Activated naive CD4-positive, alpha-beta T cell treated with anti-CD3 and anti-CD28 coated beads, Interleukin-2, amount 10 ng/mL, durations not matched to agents 5 hours and 36 hours (primary cell): ENCODE data around the gene WDR55. TPM values are rescaled to one million over a fixed set of nuclear protein-coding genes. Genes with fewer than 3 reads are reported as not detected.

Experiments
- microRNA-seq: library from miRNA; unstranded; fragments of <30 nt; microRNA quantifications from one replicate; pipeline ENCODE4 v1.2.0, GENCODE V29; 2022; ENCODE audit warnings: borderline microRNAs expressed, borderline replicate concordance
- total RNA-seq, 2 experiments: library from RNA; stranded (reverse); gene quantifications; one replicate each; pipeline ENCODE4 v1.2.3, GENCODE V29; 2021

Gene WDR55, protein sequence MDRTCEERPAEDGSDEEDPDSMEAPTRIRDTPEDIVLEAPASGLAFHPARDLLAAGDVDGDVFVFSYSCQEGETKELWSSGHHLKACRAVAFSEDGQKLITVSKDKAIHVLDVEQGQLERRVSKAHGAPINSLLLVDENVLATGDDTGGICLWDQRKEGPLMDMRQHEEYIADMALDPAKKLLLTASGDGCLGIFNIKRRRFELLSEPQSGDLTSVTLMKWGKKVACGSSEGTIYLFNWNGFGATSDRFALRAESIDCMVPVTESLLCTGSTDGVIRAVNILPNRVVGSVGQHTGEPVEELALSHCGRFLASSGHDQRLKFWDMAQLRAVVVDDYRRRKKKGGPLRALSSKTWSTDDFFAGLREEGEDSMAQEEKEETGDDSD
- 10 to 100 TPM; 34.2 to 34.7 TPM for total RNA-seq

DNA sequence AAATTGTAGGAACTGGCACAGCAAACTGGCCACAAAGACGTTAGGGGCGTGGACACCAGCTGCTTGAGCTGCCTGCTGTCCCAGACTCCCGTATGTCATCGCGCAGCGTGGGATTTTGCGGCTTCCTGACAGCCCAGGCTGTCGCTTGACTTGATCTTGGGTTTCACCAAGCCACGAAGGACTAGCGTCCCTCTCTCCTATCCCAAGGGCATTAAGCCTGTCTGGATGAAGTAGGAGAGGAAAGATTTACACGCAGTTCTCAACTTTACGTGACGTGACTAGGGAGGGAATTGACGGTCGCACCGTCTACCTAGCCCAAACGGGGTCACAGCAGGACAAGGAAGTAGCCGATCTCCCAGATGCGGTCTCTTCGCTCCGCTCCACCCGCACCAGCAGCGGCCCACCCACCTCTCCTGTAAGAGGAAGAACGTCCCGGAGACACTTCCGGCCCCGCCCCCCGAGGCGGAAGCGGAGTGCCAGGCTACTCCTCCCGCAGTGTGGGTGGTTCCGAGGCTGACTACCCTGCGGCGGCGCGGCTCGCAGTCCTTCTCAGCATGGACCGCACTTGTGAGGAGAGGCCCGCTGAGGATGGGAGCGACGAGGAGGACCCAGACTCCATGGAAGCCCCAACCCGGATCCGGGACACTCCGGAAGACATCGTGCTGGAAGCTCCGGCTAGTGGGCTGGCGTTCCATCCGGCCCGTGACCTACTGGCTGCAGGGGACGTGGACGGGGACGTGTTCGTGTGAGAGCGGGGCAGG lies at the start of gene WDR55:
Gene WDR55, plus strand, starts transcription at position 546 of the 761 bp plus-strand sequence. Its CDS starts 9 bp downstream, at position 555.

GRCh38 chr5:140633021-140633471 lies 31.7 kb upstream of the WDR55 start, which contains the start of gene CD14:
Gene CD14 (minus strand): TSS chr5:140633175. CDS start chr5:140633071, 104 bp downstream.

DNA sequence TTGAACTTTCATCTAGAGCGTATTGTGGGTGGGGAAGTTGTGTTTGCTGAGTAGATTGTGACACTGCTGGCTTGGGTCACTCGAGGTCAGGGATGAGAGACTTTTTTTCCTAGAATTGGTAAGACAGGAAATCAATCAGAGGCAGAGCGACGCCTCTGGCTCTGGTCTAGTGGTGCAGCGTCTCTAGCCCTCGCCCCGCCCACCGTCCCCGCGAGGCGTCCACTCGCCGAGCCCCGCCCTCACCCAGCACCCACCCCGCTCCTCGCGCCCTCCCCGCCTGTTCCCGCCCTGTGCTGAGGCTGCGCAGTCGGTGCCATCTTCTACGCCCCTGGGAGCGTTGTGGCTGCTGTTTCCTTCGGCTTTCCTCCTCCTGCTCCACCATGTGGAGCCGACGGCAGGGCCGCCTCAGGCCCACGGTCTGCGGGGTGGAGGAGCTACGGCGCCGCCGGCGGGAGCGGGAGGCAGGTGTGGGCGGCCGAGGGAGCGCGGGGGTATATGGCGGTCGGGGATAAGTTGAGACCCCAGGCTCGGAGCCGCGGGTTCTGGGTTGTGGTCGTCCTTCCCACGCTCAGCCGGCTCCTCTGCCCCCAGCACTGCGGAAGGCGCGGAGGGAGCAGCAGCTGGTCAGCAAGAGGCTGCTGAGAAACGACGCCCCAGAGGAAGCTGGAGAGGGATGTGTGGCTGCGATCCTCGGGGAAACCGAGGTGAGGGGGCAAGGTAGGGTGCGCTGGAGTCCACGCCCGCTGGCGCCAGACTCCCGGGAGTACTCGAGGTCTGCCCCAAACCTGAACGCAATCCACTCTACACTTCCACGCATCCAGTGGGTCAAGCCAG lies 25.3 kb upstream of the WDR55 start, which contains the start of gene TMCO6:
Gene TMCO6, plus strand, starts transcription at position 304 of the 834 bp plus-strand sequence. Its CDS starts 77 bp downstream, at position 381.

DNA sequence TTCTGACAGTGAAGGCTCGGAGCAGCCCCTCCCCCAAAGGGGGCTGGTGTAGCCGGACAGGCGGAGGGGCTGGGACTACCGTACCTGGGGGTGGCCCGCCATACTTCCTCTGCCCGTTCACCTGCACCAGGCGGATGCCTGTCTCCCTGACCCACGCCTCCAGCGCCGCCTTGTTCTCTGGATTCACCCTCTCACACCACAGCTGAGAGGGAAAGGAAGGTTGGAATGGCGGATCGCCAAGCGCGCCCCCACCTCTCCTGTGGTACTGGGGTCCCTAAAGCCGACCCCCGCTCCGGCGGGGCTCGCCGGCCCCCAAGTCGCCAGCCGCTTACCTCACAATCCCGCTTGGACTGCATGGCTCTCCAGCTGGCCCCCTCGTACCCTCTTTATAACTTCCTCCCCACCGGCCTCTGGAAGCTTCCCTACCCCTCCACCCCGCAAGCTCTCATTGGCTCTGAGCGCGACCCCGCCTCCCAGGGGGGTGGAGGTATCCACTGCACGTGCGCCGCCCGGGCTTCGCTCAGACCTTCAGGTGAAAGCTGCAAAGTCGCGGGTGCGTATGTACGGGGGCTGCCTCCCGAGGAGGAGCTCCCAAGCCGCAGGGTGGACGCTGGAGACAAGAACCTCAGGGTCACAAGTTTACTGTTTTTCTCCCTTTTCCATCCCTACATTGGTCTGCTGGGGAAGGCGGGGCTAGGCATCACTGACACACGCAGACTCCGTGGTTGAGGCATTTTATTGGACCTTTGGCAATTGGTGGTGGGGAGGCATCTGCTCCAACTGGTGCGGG lies 8.7 kb downstream of the WDR55 start, which contains the start of gene DND1:
Gene DND1, minus strand, starts transcription at position 390 of the 790 bp plus-strand sequence. Its CDS starts 34 bp downstream, at position 356.

DNA sequence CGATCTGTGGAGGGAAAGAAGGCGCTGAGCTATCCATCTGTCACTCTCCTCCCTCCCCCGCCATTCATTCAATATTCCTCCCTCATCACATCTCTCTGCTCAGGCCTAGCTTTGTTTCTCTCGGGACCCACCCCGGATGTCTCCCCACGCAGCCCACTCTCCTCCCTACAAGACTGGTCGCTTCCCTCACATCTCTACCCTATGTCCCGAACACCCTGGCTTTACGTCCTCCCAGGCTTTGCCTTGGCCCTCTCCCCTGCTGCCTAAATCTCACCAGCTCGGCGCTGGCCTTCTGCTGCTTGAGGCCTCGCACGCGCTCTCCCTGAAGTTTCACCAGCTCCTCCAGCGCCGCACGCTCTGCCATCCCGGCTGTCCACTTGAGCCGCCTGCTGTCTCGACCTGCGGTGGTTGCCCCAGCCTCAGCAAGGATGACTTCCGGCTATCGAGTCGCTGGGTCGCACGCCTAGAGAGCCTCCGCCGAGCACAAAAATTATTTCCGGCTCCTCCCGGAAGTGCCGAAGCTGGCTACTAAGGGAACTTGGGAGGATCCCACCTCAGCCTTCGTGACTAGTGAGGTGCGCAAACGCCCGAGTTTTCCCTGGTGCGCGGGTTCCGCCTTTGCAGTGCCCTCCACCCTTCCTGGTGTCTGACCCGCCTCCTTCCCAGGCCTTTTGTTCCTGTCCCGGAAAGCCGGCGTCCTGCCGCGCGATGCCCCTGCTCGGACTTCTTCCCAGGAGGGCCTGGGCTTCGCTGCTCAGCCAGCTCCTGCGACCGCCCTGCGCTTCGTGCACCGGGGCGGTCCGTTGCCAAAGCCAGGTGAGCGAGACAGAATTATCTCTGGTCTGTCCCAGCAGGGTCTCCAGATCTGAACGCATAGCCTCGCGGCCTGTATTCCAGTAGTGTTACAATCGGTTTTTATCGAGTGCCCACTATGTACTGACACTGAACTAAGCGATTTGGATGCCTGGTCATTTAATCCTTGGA lies 26.5 kb downstream of the WDR55 start, which contains the start of the genes HARS1 and HARS2:
Gene HARS1, minus strand, starts transcription at position 430 of the 984 bp plus-strand sequence. Its CDS starts 66 bp downstream, at position 364.
Gene HARS2, plus strand, starts transcription at position 515 of the 984 bp plus-strand sequence. Its CDS starts 194 bp downstream, at position 709.

GRCh38 chr5:140700177-140701144 lies 35.8 kb downstream of the WDR55 start, which contains the start of gene ZMAT2:
Gene ZMAT2 (plus strand): TSS chr5:140700447. CDS start chr5:140700461, 14 bp downstream.

Small RNA genes within 50 kb of the gene (microRNA-seq; reads per million reads assigned to microRNA genes)
- gene MIR3655 = 1.7 reads per million

Other genes starting within 250 kb of the WDR55 start
- gene EIF4EBP3, start 117.2 kb upstream of the WDR55 start, total RNA-seq = 10 to 100 TPM; 13.2 to 15.4 TPM
- gene SRA1, start 107.4 kb upstream of the WDR55 start, total RNA-seq = 10 to 100 TPM; 32.8 to 33.4 TPM
- gene APBB3, start 100.3 kb upstream of the WDR55 start, total RNA-seq = 10 to 100 TPM; 33.3 to 33.9 TPM
- 10 to 100 TPM; 74.6 to 80.4 TPM for gene SLC35A4, start 100.1 kb upstream of the WDR55 start, total RNA-seq
- under 1 TPM; 0.66 to 0.77 TPM for gene CD14, start 31.7 kb upstream of the WDR55 start, total RNA-seq
- gene TMCO6, start 25.5 kb upstream of the WDR55 start, total RNA-seq = 10 to 100 TPM; 35.5 to 38.1 TPM
- 10 to 100 TPM; 70.9 to 72.6 TPM for gene NDUFA2, start 17.3 kb upstream of the WDR55 start, total RNA-seq
- 100 to 1,000 TPM; 118 to 121 TPM for gene IK, start 17.1 kb upstream of the WDR55 start, total RNA-seq
- gene DND1, start 8.7 kb downstream of the WDR55 start, total RNA-seq = 1 to 10 TPM; 2.5 to 2.9 TPM
- 10 to 100 TPM; 69.7 to 74.2 TPM for gene HARS1, start 26.5 kb downstream of the WDR55 start, total RNA-seq
- 10 to 100 TPM; 32.3 to 35.3 TPM for gene HARS2, start 26.6 kb downstream of the WDR55 start, total RNA-seq
- gene ZMAT2, start 35.5 kb downstream of the WDR55 start, total RNA-seq = 10 to 100 TPM; 56.1 to 56.9 TPM
- not detected for gene PCDHA1, start 121.2 kb downstream of the WDR55 start, total RNA-seq
- gene PCDHA2, start 129.9 kb downstream of the WDR55 start, total RNA-seq = not detected
- not detected for gene PCDHA3, start 136.2 kb downstream of the WDR55 start, total RNA-seq
- not detected for gene PCDHA4, start 142.2 kb downstream of the WDR55 start, total RNA-seq
- gene PCDHA5, start 156.7 kb downstream of the WDR55 start, total RNA-seq = not detected
- gene PCDHA6, start 163.1 kb downstream of the WDR55 start, total RNA-seq = not detected
- not detected for gene PCDHA7, start 169.4 kb downstream of the WDR55 start, total RNA-seq
- gene PCDHA8, start 176.3 kb downstream of the WDR55 start, total RNA-seq = not detected
- not detected for gene PCDHA9, start 183.5 kb downstream of the WDR55 start, total RNA-seq
- gene PCDHA10, start 191.0 kb downstream of the WDR55 start, total RNA-seq = not detected
- not detected for gene PCDHA11, start 204.1 kb downstream of the WDR55 start, total RNA-seq
- not detected for gene PCDHA12, start 210.4 kb downstream of the WDR55 start, total RNA-seq
- gene PCDHA13, start 217.2 kb downstream of the WDR55 start, total RNA-seq = not detected